NCI-H187 treated with DMSO at 0.1 percent for 48 hours (cell line): ENCODE measurements around the gene SLC17A6.
A peak's percentile ranks its signal among the peaks of the same experiment; 100 is the strongest.

ENCODE experiments used
- DNase-seq: peaks from one replicate; lab custom pipeline; 2025; lab: John Stamatoyannopoulos, UW

Gene SLC17A6

DNA sequence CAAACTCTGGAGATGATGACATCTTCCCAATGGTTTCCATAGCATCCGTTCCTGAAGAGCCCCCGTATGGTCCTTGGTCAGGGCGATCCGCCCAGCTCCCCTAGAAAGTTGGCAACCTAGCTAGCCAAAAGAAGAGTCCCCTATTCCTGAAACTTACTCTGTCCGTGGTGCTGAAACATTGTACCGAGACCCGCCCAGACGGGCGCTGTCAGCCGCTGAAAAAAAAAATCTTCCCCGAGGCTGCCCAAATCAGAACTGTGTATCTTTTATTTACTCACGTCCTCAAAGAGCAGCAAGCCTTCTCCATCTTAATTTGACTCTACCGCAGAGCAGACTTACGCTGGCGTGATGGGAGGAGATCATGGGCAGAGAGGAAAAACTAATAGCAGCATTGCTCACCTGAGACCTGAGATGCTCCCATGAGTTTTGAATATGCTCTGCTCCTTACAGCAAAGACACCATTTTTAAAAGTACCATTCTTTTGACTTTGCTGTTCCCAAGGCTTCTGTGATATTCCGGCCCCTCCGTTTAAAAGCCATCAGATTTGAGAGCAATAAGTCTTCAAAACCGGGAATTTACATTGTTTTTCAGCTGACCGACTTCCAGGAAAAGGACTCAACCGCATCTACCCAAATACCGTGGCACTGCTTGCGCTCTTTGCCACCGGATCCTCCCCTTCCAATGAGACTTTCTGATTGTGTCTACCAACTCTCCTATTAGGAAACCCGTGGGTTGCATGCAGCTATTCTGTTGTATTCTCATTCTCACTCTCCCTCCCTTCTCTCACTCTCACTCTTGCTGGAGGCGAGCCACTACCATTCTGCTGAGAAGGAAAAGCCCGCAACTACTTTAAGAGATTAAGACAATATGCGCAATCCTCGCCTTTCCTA, at the start of gene SLC17A6:
SLC17A6 (plus strand) TSS at position 786 of the 890 bp plus-strand sequence. CDS start 153 bp downstream, outside the sequence.
- peak; percentile 64 for DNase-seq

DNA sequence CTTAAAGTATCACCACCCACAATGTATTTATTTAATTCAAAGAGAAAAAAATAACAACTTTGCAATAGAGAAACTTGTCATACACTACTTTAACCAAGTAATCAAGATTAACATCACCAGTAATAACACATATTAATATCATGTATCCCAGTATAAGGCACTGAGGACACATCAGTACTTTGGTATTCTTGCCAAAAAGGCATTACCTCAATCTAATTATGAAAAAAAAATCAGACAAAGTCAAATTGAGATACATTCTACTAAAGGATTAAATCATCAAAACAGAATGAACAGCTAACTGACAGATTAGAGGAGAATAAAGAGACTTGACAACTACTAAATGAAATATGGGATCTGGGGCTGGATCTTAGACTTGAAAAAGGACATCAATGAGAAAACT, 35.8 kb upstream of the SLC17A6 start:
- no peak for DNase-seq

DNA sequence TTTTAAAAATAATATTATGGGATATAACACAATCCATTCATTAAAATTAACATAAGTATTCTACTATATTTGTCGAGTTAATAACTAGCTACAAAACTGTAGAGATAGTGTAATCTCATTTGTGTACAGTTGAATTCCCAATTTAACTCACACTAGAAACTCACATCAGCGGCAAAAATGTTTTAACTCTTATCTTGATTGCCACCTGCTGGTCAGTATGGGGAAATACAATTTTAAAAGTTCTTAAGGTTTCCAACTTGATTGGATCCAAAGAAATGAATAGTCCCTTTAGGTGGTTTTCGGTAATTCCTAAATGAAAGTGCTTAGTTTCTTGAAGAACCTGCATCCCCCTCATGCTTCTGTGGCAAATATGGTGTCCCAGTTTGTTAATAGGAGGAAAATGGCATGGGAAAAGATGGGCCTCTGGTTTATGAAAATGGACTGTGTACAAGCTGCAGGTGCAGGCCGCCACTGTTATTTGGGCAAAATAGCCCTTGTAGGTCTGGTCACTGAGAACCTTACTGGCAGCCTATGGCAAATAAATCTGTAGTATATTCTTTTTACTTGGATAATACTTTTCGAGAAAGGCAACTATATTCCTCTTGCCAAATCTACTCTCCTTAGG, 33.7 kb upstream of the SLC17A6 start:
- DNase-seq, result peak; percentile 60

DNA sequence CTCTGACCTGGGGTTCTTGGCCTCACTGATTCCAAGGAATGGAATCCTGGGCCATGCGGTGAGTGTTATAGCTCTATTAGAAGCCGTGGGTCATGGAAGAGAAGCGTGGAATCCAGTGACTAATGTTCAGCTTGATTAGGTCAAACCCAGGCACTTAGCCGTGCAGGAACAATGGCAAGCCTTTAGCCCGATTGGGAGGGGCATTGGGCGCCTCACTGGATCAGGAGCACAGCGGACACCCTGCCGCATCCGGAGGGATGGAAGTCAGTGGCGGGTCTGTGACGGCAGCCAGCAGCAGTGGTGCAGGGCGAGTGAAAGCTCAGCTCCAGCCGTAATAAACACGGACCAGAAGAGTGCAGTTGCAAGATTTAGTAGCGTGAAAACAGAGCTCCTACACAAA, 20.5 kb upstream of the SLC17A6 start:
- no peak for DNase-seq

DNA sequence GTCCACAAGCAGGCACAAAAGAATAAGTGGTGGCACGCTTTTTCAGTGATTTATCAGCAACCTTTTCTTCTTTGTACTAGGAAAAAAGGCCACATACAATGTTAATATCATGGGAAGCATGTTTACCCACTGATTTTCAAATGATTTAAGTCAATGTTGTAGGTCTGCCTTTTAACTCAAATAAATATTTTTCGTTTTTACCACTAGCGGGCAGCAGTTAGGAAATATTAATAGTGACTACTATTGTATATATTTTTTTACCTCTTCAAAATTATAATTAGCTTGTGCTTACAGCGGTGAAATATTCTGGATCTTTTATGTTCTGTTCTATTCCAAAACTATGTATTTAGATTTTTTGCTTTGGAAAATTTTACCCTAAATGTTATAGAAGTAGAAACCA, 6.4 kb upstream of the SLC17A6 start:
- DNase-seq, result no peak

GRCh38 chr11:22336587-22336986, 1.6 kb upstream of the SLC17A6 start:
- DNase-seq, result no peak

DNA sequence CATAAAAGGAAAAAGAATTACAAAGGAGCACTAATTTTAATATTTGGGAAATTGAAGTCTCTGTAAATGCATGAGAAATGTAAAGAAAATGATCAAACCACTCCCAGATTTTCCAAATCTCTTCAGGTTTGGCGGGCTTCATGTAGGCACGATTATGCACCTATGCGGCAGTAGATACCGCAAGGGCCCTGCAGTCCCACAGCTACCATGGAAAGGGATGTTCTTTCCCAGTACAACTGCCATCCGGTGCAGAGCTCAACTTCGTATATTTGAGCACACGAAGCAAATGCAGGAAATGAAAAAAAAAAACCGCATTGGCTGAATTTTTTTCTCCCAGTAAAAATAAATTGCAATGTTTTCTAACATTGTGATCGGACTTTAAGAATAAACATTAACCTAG, 1.4 kb downstream of the SLC17A6 start:
- DNase-seq, result no peak

DNA sequence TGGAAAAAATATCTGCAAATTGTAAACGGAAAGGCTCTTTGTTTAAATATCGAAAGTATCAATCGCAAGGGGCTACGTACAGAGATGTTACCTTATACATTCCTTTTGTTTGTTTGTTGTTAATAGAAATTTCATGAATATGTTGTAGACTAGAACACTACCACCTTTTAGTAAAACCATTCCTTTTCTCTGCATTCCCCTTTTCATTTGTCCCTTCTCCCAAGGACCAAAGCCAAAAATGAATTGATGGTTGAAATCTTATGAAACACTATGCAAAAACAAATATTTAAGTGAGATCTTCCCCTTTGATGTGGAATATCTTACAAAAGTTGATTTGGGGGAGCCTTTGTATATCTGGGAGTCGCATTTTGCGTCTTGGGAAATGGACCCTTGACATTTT, 2.1 kb downstream of the SLC17A6 start:
- no peak for DNase-seq

- peak; percentile 10 for DNase-seq
Measured at GRCh38 chr11:22340701-22341587, 2.8 kb downstream of the SLC17A6 start.

- DNase-seq, result no peak
Measured at GRCh38 chr11:22341588-22341931, 3.4 kb downstream of the SLC17A6 start.

DNA sequence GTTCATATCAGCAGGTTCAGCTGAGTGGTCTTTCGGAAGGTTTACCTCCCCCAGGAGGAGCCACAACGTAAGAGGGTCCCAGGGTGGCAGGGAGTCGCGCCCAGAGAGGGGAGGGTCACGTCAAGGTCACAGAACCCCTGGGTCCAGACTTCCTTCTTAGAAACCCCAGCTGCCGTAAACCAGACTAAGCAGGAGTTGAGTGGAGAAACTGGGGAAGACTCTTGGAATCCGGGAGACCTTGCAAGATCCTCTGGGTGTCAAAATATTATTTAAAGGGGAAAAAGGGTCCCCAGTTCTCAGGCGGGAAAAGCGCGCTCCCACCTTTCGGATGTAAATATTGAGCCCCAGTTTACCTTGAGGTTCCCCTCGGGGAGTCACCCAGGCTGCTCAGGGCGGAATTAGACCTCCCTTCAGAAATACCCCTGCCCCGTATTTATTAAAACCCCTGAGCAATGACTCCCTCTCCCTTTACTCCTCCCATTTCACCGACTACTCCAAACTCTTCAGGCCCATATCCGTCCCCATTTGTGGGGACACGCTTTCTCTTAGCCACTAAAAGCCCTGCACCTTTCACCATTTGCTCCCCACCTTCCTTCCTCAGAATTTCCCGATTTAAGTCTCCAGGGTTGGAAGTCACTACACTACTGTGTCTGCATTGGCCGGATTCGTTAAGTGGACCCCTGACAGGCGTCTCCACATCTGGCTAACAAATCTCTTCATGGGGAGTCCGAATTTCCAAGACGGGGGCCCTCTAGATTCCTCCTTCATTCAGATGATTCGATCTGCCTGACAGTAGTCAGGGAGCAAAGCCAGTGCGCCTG, 4.2 kb downstream of the SLC17A6 start:
- DNase-seq, result no peak

DNA sequence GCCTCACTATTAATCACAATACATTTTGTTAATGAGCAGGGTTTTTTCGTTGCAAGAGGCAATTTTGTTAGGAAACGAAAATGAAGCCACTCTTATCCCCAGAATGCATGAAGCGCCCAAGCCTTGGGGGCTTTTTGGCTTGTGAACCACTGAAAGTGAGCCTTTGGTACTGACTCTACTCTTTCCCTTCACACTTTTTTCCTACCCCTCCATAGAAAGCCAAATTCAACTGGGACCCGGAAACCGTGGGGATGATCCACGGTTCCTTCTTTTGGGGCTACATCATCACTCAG, 4.8 kb downstream of the SLC17A6 start:
- DNase-seq, result no peak

DNA sequence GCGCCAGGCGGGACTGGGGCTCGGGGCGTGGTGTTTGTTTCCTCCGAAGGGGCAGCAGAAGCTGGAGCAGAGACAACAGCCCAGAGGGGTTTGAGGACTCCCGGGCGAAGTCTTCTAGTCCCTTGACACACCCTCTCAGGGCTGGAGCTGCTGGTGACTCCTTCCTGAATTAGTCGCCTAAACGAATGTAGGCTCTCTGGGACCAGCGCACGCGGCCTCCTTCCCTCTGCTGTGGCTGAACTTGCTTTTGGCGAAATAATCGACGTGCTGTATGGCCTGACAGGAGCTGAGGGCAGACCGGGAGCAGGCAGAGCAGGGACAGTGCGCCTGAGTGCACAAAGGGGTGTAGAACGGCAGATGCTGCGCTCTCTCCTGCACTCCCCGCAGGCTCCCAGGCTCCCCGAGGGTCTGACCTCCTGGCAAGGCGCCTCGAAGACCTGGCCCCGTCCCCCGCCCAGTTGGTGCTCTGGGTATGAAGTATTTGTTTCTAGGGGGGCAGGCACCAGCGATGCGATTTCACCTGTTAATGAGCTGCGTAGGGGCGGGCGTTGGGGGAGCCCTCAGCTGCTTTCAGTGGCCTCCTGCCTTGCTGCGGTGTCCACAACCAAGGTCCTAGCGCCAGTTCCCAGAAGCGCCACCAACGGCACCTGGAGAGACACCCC, 5.3 kb downstream of the SLC17A6 start:
- DNase-seq, result no peak

- DNase-seq, result no peak
Measured at GRCh38 chr11:22344081-22344480, 5.9 kb downstream of the SLC17A6 start.

DNA sequence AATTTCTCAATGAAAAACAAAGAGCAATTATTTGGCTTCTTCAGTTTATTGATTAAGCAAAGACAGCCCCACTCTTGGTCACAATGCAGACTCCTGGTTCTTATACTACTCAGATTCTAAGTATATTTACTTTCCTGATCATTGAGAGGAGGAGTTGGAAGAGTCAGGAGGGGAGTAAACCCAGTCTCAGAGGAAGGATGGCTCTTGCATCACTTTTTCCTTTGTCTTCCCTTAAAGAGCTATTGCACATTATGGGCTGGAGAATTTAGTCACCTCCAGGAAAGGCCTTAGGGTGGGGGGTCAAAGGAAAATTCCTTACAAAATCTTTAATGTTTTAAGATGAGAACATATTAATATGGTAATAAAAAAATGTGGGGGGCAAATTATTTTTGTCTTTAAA, 8.1 kb downstream of the SLC17A6 start:
- DNase-seq, result no peak

DNA sequence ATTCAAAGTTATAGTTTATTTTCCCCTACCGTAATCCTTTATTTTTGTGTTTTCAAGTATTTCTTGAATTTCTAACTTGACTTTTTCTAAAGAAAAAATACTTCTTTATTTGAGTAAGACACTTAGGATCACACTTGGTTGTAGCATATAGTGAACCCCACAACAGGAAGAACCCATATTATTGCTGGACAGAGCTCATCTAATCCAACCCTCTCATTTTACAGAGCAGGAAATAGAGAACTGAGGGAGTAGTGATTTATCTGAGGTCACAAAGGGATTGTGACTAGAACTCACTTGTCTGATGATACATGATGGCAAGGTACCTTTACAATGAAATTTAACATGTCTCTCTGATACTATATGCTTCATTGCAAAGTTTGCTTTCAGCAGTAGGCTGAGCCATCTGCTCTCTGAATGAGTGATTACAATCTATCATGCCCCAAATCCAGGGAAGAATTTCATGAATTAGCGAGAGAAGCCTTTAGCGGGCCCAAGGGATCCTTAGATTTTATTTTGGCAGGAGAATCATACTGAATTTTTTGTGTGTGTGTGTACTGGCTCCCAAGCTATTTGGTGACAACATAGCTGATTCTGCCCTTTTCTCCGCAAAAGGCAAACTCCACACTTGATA, 9.8 kb downstream of the SLC17A6 start:
- no peak for DNase-seq

DNA sequence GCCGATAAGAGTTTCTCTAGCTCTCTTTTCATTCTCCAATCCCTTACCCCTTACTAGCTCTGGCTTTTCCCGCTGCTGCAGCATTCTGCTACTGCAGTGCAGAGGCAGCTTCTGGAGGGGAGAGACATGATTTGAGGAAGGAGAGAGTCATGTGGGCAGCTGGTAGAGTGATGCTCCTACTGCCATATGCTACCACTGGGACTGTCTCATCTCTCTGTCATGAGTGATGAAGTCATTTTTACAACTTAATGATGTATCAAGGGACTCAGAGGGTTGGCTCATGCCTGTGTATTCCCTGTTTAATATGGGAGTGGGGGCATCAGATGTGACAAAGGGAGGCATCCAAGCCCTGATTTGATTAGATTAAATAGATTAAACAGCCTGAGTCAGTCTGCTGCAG, 11.3 kb downstream of the SLC17A6 start:
- no peak for DNase-seq

DNA sequence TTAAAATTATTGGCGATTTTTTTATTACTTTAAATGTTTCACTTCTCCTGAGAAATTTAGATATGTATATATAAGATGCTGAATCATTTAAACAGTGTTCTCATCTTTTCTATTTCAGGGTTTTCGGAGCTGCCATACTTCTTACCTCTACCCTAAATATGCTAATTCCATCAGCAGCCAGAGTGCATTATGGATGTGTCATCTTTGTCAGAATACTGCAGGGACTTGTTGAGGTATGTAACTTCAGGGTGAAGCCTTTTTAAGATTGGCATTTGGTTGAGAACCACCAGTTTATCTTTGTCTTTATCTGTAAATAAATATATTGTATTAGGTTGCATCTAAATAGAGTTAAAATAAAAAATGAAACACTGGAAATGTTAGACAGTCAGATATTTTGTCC, 21.1 kb downstream of the SLC17A6 start:
- no peak for DNase-seq

DNA sequence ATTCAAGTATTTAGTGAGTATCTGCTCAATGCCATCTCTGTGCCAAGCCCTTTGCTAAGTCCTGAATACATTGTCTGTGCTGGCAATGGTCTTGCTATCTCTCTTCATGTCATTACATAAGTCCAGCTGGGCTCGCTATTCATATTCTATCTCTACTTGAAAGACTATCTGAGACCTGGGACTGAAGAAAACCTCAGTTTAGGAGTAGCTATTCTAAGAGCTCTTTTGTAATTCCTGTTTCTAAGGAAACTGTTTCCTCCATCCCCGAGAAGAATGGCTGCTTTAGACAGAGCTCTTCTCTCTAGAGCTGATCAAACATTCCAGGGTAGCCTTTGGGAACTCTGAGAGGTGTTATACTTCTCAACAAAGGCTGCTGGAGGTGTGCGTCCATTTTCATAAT, 33.0 kb downstream of the SLC17A6 start:
- DNase-seq, result no peak

DNA sequence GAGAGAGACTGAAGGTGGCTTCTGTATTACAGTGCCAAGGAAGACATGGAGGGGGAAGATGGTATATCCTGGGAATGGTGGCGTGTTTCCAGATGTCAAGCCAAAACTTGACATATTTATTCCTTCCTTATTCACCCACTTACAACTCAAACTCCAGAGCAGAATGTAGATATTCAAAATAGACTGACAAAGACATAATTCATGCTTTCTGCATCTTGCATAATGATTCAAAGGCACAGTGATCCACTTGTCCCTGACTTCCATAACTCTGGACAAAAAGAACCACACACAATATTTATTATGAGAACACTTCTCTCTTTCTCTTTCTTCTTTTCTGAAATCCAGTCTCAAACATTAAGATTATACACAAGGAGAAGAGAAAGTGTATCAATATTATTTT, 48.9 kb downstream of the SLC17A6 start:
- DNase-seq, result no peak
